NB4 (cell line): Measurements from ENCODE around the gene EHMT1.

Experiments
- CTCF ChIP-seq: IDR thresholded peaks from one replicate; pipeline ENCODE4 v1.5.1; 2012; ENCODE audit warnings: low read depth, low read length
- MAX ChIP-seq: IDR thresholded peaks from 2 replicates; pipeline ENCODE4 v1.6.1; 2011; ENCODE audit warnings: low read depth, low read length
- MYC ChIP-seq: IDR thresholded peaks from 2 replicates; pipeline ENCODE4 v1.6.1; 2011; ENCODE audit warnings: low read depth, low read length
- POLR2A ChIP-seq: IDR thresholded peaks from 2 replicates; pipeline ENCODE4 v1.6.1; 2011; ENCODE audit warnings: mild to moderate bottlenecking; ENCODE audit not compliant: insufficient read length; ENCODE audit errors: extremely low read depth

GRCh38 chr9:137752426-137752825 lies 133.6 kb downstream of the EHMT1 start:
- no peak for TF ChIP-seq CTCF
- no peak for TF ChIP-seq POLR2A
- no peak for TF ChIP-seq MAX
- TF ChIP-seq MYC, result no peak
